Adrenal gland (tissue), 12 donors: ENCODE data around the gene PODNL1. TPM values are rescaled to one million over a fixed set of nuclear protein-coding genes. Genes with fewer than 3 reads are reported as not detected.

Source experiments
- DNase-seq, 7 donors: peaks; one replicate each; pipeline ENCODE4 v3.0.0-alpha.2; 2019 to 2020
- H3K27ac ChIP-seq, 5 donors: fragments of 200-600 bp; sonication (generic) in 4 of 5; 1 replicate in 3 of 5; 2 replicates in 2 of 5; pipeline versions ENCODE4 v1.5.1 to v1.8.0; 2016 to 2020; ENCODE audit warnings: mild to moderate bottlenecking in 1 of 5
- H3K27me3 ChIP-seq: fragments of 200-600 bp; 2 replicates; pipeline ENCODE4 v1.8.0; 2021
- H3K36me3 ChIP-seq, 2 donors: fragments of 200-600 bp; replicated peaks in 1 of 2; 1 replicate in 1 of 2; 2 replicates in 1 of 2; pipeline versions ENCODE4 v1.5.1 to v1.8.0; 2018 to 2022
- H3K4me1 ChIP-seq, 2 donors: fragments of 200-600 bp; replicated peaks in 1 of 2; 1 replicate in 1 of 2; 2 replicates in 1 of 2; pipeline versions ENCODE4 v1.5.1 to v1.8.0; 2018 to 2021
- H3K4me3 ChIP-seq, 4 donors: fragments of 200-600 bp; sonication (generic) in 3 of 4; one replicate each; pipeline ENCODE4 v1.5.1; 2016 to 2018
- H3K9me3 ChIP-seq, 3 donors: fragments of 200-600 bp; sonication (generic) in 1 of 3; replicated peaks in 1 of 3; 1 replicate in 2 of 3; 2 replicates in 1 of 3; pipeline versions ENCODE4 v1.5.1 to v1.8.0; 2016 to 2021
- CTCF ChIP-seq, 6 experiments: fragments of 450-650 bp in 4 of 6; fragments of 200-600 bp in 2 of 6; sonication (generic) in 1 of 6; IDR thresholded peaks; 1 replicate in 5 of 6; 2 replicates in 1 of 6; pipeline versions ENCODE4 v1.5.1 to v1.8.0; 2016 to 2021; ENCODE audit warnings: antibody characterized with exemption in 6 of 6, mild to moderate bottlenecking in 2 of 6, moderate library complexity in 1 of 6
- POLR2A ChIP-seq, 2 donors: fragments of 450-650 bp; IDR thresholded peaks; one replicate each; pipeline ENCODE4 v1.6.1; 2017; ENCODE audit warnings: antibody characterized with exemption in 2 of 2, mild to moderate bottlenecking in 2 of 2, moderate library complexity in 1 of 2
- WGBS, 4 donors: extraction: QIAGEN DNeasy Blood & Tissue Kit in 2 of 4; methylation state at CpG; one replicate each; pipeline versions ENCODE4 v1.1.5 to v1.1.7; 2013 to 2017; 5-methylcytosine and 5-hydroxymethylcytosine counted together
- intact Hi-C, 2 donors: fragments of 100-400 bp; cut with DNase I; formaldehyde crosslinking; loops; one replicate each; pipeline versions ENCODE4 v1.14.1 to v1.15.0; 2022 to 2023
- polyA plus RNA-seq, 3 donors: library from polyadenylated mRNA; stranded (reverse); fragments of 200-250 nt in 2 of 3; fragments of 350-450 nt in 1 of 3; fragmentation: Illumina TruSeq in 1 of 3; extraction: RNeasy Lipid Tissue Mini Kit (QIAGEN cat#74804) in 1 of 3; gene quantifications; one replicate each; pipeline ENCODE4 v1.2.3, GENCODE V29; 2013 to 2014
- total RNA-seq, 9 donors: library from RNA; depleted of rRNA in 4 of 9; stranded (reverse); fragments of >200 nt in 4 of 9; fragments of 120-200 nt in 1 of 9; fragmentation: NEBNext Ultra II Directional in 1 of 9; extraction: Animal tissue kit (Norgen Biotek cat#: 25700) in 1 of 9; gene quantifications; one replicate each; pipeline versions ENCODE4 v1.1.0 to v1.2.4, GENCODE V29; 2013 to 2023
- donor health status: healthy with polysubstance abuse.
- donor health status: Bipolar disorder and iron deficiency.
- donor health status: DM: yes; HTN: yes; CAD: no.
- donor health status: DM: no; HTN: no; CAD: no.
- donor health status: DM: no; HTN: no; CAD: no.
- donor health status: DM: yes; HTN: yes; CAD: no.

The PODNL1 gene
- total and polyA plus RNA-seq, 12 donors: 0.15 to 2.1 (median 0.61) TPM; not detected in 3

- Histone ChIP-seq H3K27me3 (no peaks in the 10 kb centered on the region), H3K36me3 (peaks cover 0 to 5% of the 10 kb centered on the region in 2 donors), H3K9me3 (no peaks in the 10 kb centered on the region), H3K4me1 (peaks cover 10 to 17% of the 10 kb centered on the region in 2 donors), H3K4me3 (peak overlapping the region in 1 of 4 donors; percentile 74), H3K27ac (no peak overlapping the region)
- no peak for DNase-seq
- no peak for TF ChIP-seq CTCF (IDR thresholded peaks at IDR 0.05)
- no peak for TF ChIP-seq POLR2A (IDR thresholded peaks at IDR 0.05)
- 93 to 100% (median 96%) methylated on average over 5 of the region's 5 CpGs for WGBS, 4 donors
- intact Hi-C loops: no loop called here
Observed at GRCh38 chr19:13906910-13907309, 31.3 kb downstream of the PODNL1 start.

GRCh38 chr19:13906521-13906904, 31.7 kb downstream of the PODNL1 start:
- H3K27ac ChIP-seq: peak overlapping the region in 1 of 5 donors; percentile 61

GRCh38 chr19:13905634-13906520, 32.3 kb downstream of the PODNL1 start, which contains the start of the genes BRME1 and CC2D1A:
BRME1 (minus strand) TSS chr19:13906117; CDS start chr19:13904892, 1,225 bp downstream.
CC2D1A (plus strand) TSS chr19:13906201; CDS start chr19:13906442, 241 bp downstream.
- Histone ChIP-seq H3K4me1 (peaks cover 10 to 17% of the 10 kb centered on the region in 2 donors), H3K27me3 (no peaks in the 10 kb centered on the region), H3K27ac (peak within 1 kb of the TSS in 1 of 5 donors; percentile 61), H3K9me3 (no peaks in the 10 kb centered on the region), H3K36me3 (peaks cover 0 to under 1% of the 10 kb centered on the region in 2 donors), H3K4me3 (peak within 1 kb of the TSS; percentile 34 to 74 (median 50))
- peak; percentile 87 to 95 (median 91) for DNase-seq
- intact Hi-C loops: no loop called here
- WGBS, 4 donors: 6 to 18% (median 9%) methylated on average over 21 to 84 of the region's 86 CpGs
- TF ChIP-seq POLR2A (IDR thresholded peaks at IDR 0.05) (peak in 1 of 2 donors; percentile 38), CTCF (IDR thresholded peaks at IDR 0.05) (no peak)

More at GRCh38 chr19:13906521-13906904, 31.7 kb downstream of the PODNL1 start:
- TF ChIP-seq POLR2A (IDR thresholded peaks at IDR 0.05) (no peak), CTCF (IDR thresholded peaks at IDR 0.05) (no peak)
- intact Hi-C loops: no loop called here
- no peaks in the 10 kb centered on the region for H3K9me3 ChIP-seq
- H3K4me3 ChIP-seq: peak overlapping the region; percentile 34 to 74 (median 50)
- peaks cover 10 to 17% of the 10 kb centered on the region in 2 donors for H3K4me1 ChIP-seq
- H3K27me3 ChIP-seq: no peaks in the 10 kb centered on the region
- 1 to 3% (median 2%) methylated on average over 7 to 13 of the region's 13 CpGs; no CpG with 5 or more reads in 1 of the 4 donors for WGBS, 4 donors
- H3K36me3 ChIP-seq: peaks cover 0 to 5% of the 10 kb centered on the region in 2 donors
- DNase-seq: no peak

- H3K4me3 ChIP-seq: no peak overlapping the region
- peaks cover 10 to 17% of the 10 kb centered on the region in 2 donors for H3K4me1 ChIP-seq
- peak in 3 of 6 experiments; percentile 21 to 27 (median 24) for TF ChIP-seq CTCF (IDR thresholded peaks at IDR 0.05)
- no peak for TF ChIP-seq POLR2A (IDR thresholded peaks at IDR 0.05)
- no peak for DNase-seq
- 61 to 81% (median 74%) methylated on average over 4 of the region's 4 CpGs for WGBS, 4 donors
- H3K27ac ChIP-seq: no peak overlapping the region
- intact Hi-C loops: no loop called here
- H3K27me3 ChIP-seq: no peaks in the 10 kb centered on the region
- no peaks in the 10 kb centered on the region for H3K9me3 ChIP-seq
- H3K36me3 ChIP-seq: no peaks in the 10 kb centered on the region
Observed at GRCh38 chr19:13902993-13903555, 35.1 kb downstream of the PODNL1 start.
